Aorta (tissue), 5 donors: ENCODE measurements around the gene ERCC4. TPM values are rescaled to one million over a fixed set of nuclear protein-coding genes. Genes with fewer than 3 reads are reported as not detected.

ENCODE experiments used
- ATAC-seq: fragments of 200-7000 bp; cut with Tn5 transposase; one replicate; pipeline ENCODE4 v1.9.1; 2022; ENCODE audit warnings: moderate library complexity; ENCODE audit not compliant: low FRiP score
- DNase-seq, 2 donors: peaks; one replicate each; pipeline ENCODE4 v3.0.0-alpha.2; 2020
- H3K27ac ChIP-seq, 2 donors: one replicate each; pipeline ENCODE4 v1.5.1; 2013; ENCODE audit warnings: low read length in 2 of 2, mild to moderate bottlenecking in 2 of 2, moderate library complexity in 2 of 2, control low read depth in 1 of 2, inconsistent platforms in 1 of 2, low read depth in 1 of 2
- H3K27me3 ChIP-seq, 2 donors: one replicate each; pipeline ENCODE4 v1.6.1; 2013; ENCODE audit warnings: control low read depth in 1 of 2, low read length in 1 of 2, mild to moderate bottlenecking in 1 of 2, moderate library complexity in 1 of 2; ENCODE audit not compliant: insufficient read depth in 2 of 2, control insufficient read depth in 1 of 2
- H3K36me3 ChIP-seq, 2 donors: one replicate each; pipeline ENCODE4 v1.6.1; 2013; ENCODE audit warnings: control low read depth in 1 of 2, low read length in 1 of 2, mild to moderate bottlenecking in 1 of 2; ENCODE audit not compliant: insufficient read depth in 2 of 2, control insufficient read depth in 1 of 2
- H3K4me1 ChIP-seq, 2 donors: one replicate each; pipeline ENCODE4 v1.6.1; 2013; ENCODE audit warnings: low read length in 2 of 2, control low read depth in 1 of 2, mild to moderate bottlenecking in 1 of 2, moderate library complexity in 1 of 2; ENCODE audit not compliant: insufficient read depth in 2 of 2, control insufficient read depth in 1 of 2
- H3K4me3 ChIP-seq, 2 donors: one replicate each; pipeline ENCODE4 v1.5.1; 2013; ENCODE audit warnings: low read length in 2 of 2, control low read depth in 1 of 2, mild to moderate bottlenecking in 1 of 2
- H3K9me3 ChIP-seq: one replicate; pipeline ENCODE4 v1.6.1; 2013; ENCODE audit warnings: mild to moderate bottlenecking, low read length; ENCODE audit not compliant: control insufficient read depth
- WGBS, 2 donors: extraction: QIAGEN DNeasy Blood & Tissue Kit; methylation state at CpG; one replicate each; pipeline ENCODE4 v1.1.7; 2013; 5-methylcytosine and 5-hydroxymethylcytosine counted together
- intact Hi-C, 2 donors: fragments of 100-400 bp; cut with DNase I; formaldehyde crosslinking; loops; one replicate each; pipeline versions ENCODE4 v1.14.2 to v1.15.0; 2022
- polyA plus RNA-seq, 2 donors: library from polyadenylated mRNA; stranded (reverse); fragments of 200-250 nt; gene quantifications; one replicate each; pipeline ENCODE4 v1.2.3, GENCODE V29; 2013
- total RNA-seq, 2 donors: library from RNA; stranded (reverse); fragmentation: NEBNext Ultra II Directional; extraction: Animal tissue kit (Norgen Biotek cat#: 25700); gene quantifications; one replicate each; pipeline ENCODE4 v1.2.1, GENCODE V29; 2021
- donor health status: healthy with polysubstance abuse.
- donor health status: Bipolar disorder and iron deficiency.
- donor health status: DM: no; HTN: no; CAD: no.
- donor health status: DM: no; HTN: no; CAD: no.
- donor health status: DM: yes; HTN: yes; CAD: no.

ERCC4 gene
- total and polyA plus RNA-seq, 4 donors, result 2.2 to 14.0 (median 7.7) TPM

- no peak for ATAC-seq
- WGBS, 2 donors, result 87 to 89% methylated on average over 9 of the region's 9 CpGs
- no peaks in the 10 kb centered on the region for H3K4me1 ChIP-seq
These were observed 28.1 kb downstream of the ERCC4 start for GRCh38 chr16:13948086-13948485.

GRCh38 chr16:13950821-13951547 is 31.0 kb downstream of the ERCC4 start:
- 71 to 72% methylated on average over 5 of the region's 5 CpGs for WGBS, 2 donors
- Histone ChIP-seq H3K4me1 (no peaks in the 10 kb centered on the region), H3K27ac (no peak overlapping the region), H3K36me3 (peaks cover 1 to 4% of the 10 kb centered on the region in 2 donors), H3K27me3 (no peaks in the 10 kb centered on the region), H3K9me3 (no peaks in the 10 kb centered on the region), H3K4me3 (no peak overlapping the region)
- intact Hi-C loops, result no loop called here
- ATAC-seq (no peak), DNase-seq (no peak)

More at GRCh38 chr16:13948086-13948485, 28.1 kb downstream of the ERCC4 start:
- Histone ChIP-seq H3K27me3 (no peaks in the 10 kb centered on the region), H3K9me3 (no peaks in the 10 kb centered on the region), H3K4me3 (no peak overlapping the region), H3K27ac (no peak overlapping the region), H3K36me3 (peaks cover 3 to 13% of the 10 kb centered on the region in 2 donors)
- intact Hi-C loops, result no loop called here
- DNase-seq, result no peak

GRCh38 chr16:13951611-13952010 is 31.7 kb downstream of the ERCC4 start:
- Histone ChIP-seq H3K36me3 (peaks cover 0 to 2% of the 10 kb centered on the region in 2 donors), H3K4me3 (no peak overlapping the region), H3K27ac (no peak overlapping the region), H3K27me3 (no peaks in the 10 kb centered on the region), H3K4me1 (no peaks in the 10 kb centered on the region), H3K9me3 (no peaks in the 10 kb centered on the region)
- 18 to 22% methylated on average over 3 of the region's 3 CpGs for WGBS, 2 donors
- DNase-seq (no peak), ATAC-seq (no peak)
- intact Hi-C loops, result no loop called here

- Histone ChIP-seq H3K27ac (no peak overlapping the region), H3K27me3 (no peaks in the 10 kb centered on the region), H3K4me1 (no peaks in the 10 kb centered on the region), H3K9me3 (no peaks in the 10 kb centered on the region), H3K36me3 (peaks cover 0 to 2% of the 10 kb centered on the region in 2 donors), H3K4me3 (no peak overlapping the region)
- no peak for ATAC-seq
- WGBS, 2 donors, result 96% methylated on average over 2 of the region's 2 CpGs
- intact Hi-C loops, result no loop called here
- DNase-seq, result no peak
These were observed 33.5 kb downstream of the ERCC4 start for GRCh38 chr16:13953501-13953900.

- WGBS, 2 donors, result 23% methylated on average over 14 of the region's 14 CpGs
- Histone ChIP-seq H3K4me3 (peak overlapping the region; percentile 21 to 40), H3K4me1 (no peaks in the 10 kb centered on the region), H3K27ac (no peak overlapping the region), H3K36me3 (no peaks in the 10 kb centered on the region), H3K27me3 (no peaks in the 10 kb centered on the region), H3K9me3 (no peaks in the 10 kb centered on the region)
- intact Hi-C loops, result no loop called here
- DNase-seq (no peak), ATAC-seq (no peak)
These were observed 36.8 kb downstream of the ERCC4 start for GRCh38 chr16:13956635-13957196.

GRCh38 chr16:13957197-13958078 is 37.5 kb downstream of the ERCC4 start:
- H3K4me3 ChIP-seq, result peak overlapping the region; percentile 21 to 40
- peak; percentile 81 to 82 for DNase-seq

GRCh38 chr16:13958474-13958873 is 38.5 kb downstream of the ERCC4 start:
- Histone ChIP-seq H3K36me3 (no peaks in the 10 kb centered on the region), H3K9me3 (no peaks in the 10 kb centered on the region), H3K4me3 (no peak overlapping the region), H3K4me1 (no peaks in the 10 kb centered on the region), H3K27ac (no peak overlapping the region), H3K27me3 (no peaks in the 10 kb centered on the region)
- WGBS, 2 donors, result 96 to 97% methylated on average over 4 of the region's 4 CpGs
- intact Hi-C loops, result no loop called here
- DNase-seq, result no peak
- no peak for ATAC-seq

More at GRCh38 chr16:13957197-13958078, 37.5 kb downstream of the ERCC4 start:
- Histone ChIP-seq H3K36me3 (no peaks in the 10 kb centered on the region), H3K9me3 (no peaks in the 10 kb centered on the region), H3K27ac (peak overlapping the region in 1 of 2 donors; percentile 10), H3K27me3 (no peaks in the 10 kb centered on the region), H3K4me1 (no peaks in the 10 kb centered on the region)
- intact Hi-C loops, result no loop called here
- 22 to 23% methylated on average over 14 of the region's 14 CpGs for WGBS, 2 donors
- ATAC-seq, result peak; percentile 87

- Histone ChIP-seq H3K4me3 (no peak overlapping the region), H3K27me3 (no peaks in the 10 kb centered on the region), H3K27ac (no peak overlapping the region), H3K36me3 (no peaks in the 10 kb centered on the region), H3K4me1 (no peaks in the 10 kb centered on the region), H3K9me3 (no peaks in the 10 kb centered on the region)
- no peak for DNase-seq
- 78% methylated on average over 8 of the region's 8 CpGs for WGBS, 2 donors
- intact Hi-C loops, result no loop called here
- ATAC-seq, result no peak
These were observed 39.7 kb downstream of the ERCC4 start for GRCh38 chr16:13959626-13960025.
